NK-92 treated with Interleukin-12 subunit alpha and Interleukin-12 subunit beta, amount 100 ng/mL, for 24 hours (cell line): Measurements from ENCODE around the gene PRPF19.

Experiments used
- DNase-seq: peaks from one replicate; lab custom pipeline; 2025; lab: John Stamatoyannopoulos, UW

The PRPF19 gene

GRCh38 chr11:60905047-60905446, 1.3 kb downstream of the PRPF19 start:
- DNase-seq = no peak

DNA sequence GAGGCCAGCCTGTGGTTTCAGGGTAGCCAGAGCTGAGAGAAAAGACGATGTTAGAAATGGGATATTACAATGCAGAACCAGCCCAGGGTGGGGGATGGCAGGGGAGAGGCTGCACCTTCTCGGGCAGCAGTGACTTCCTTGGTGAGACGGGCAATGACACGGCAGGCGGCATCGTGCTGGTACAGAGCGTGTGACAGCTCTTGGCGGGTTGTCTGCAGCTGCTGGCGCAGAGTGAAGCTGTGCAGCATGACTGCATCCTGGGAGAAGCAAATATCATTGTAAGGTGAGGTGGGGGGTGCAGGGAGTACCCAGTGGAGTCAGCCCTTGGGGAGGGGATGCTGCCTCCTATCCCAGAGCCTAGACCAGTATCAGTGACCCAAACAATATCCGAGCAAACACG, 3.8 kb downstream of the PRPF19 start:
- no peak for DNase-seq

DNA sequence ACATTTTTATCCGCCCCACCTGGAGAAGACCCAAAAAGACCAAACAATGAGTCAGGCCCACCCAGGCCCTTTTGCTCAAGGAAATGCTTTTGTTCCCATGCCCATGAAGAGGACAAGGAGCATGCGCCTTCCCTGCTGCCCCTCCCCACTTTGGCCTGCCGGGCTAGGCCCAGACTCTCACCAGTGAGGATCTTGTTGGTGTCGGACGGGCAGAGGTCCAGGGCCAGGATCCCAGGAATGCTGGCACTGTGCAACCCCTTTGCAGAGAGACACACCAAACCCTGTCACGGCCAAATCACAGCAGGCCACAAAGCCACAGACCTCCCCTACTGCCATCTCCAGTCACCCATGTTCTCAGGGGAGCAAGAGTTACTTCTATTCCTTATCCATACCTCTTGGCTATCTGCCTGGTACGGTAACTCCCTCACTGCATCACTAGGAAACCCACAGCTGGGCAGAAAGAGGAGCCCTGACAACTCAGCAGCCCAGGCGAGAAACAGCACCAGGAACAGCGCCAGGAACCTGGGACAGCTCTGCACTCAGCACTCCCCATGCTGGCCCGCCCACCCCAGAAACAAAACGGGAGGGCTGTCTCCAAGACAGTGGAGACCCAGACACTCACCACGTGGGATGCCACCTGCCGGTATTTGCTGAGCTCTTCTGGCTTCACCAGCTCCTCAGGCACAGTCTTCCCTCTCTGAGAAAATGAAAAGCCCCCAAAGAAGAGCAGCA, 5.5 kb downstream of the PRPF19 start:
- DNase-seq = no peak

- DNase-seq = no peak
Observed at GRCh38 chr11:60899977-60900376, 6.4 kb downstream of the PRPF19 start.

GRCh38 chr11:60899046-60899936, 7.1 kb downstream of the PRPF19 start:
- DNase-seq = no peak

DNA sequence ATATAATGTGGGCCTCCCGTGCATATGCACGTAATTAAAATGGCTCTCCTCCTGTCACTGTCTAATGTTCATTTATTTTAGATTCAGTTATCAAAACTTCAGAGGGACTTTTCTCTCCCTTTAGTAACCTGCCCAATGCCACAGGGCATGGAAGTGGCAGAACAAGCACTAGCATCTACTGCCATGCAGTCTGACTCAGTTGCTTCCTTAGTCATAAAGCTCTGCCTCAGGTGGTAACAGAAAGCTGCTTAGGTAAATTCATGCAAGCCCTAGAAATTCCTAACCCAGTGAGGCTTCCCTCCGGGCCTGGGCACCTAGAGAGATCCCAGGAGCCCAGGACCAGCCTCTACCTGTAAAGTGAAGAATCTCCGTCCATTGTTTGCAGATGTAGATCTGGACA, 8.9 kb downstream of the PRPF19 start:
- no peak for DNase-seq

GRCh38 chr11:60895687-60896086, 10.7 kb downstream of the PRPF19 start:
- no peak for DNase-seq

- no peak for DNase-seq
Observed at GRCh38 chr11:60891103-60891741, 15.2 kb downstream of the PRPF19 start.

DNA sequence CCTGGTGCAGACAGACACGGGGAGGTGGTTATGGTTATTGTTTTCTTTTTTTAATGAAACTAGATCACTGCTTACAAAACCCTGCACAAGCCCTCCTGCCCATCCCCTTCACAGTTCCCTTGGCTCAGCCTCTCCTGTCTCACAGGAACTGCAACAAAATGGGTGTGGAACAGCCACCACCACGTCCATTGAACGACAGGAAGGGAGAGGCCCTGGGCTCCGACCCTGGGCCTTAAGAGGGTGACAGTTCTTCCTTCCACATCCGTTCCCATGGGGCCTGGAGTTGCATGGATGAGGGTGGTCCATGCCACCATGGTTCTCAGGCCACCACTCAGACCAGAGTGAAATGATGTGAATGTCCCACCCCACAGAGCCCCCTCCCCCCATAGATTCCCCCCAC, 15.7 kb downstream of the PRPF19 start:
- DNase-seq = no peak

- no peak for DNase-seq
Observed at GRCh38 chr11:60889869-60890311, 16.5 kb downstream of the PRPF19 start.

GRCh38 chr11:60887556-60887955, 18.8 kb downstream of the PRPF19 start:
- DNase-seq = no peak

DNA sequence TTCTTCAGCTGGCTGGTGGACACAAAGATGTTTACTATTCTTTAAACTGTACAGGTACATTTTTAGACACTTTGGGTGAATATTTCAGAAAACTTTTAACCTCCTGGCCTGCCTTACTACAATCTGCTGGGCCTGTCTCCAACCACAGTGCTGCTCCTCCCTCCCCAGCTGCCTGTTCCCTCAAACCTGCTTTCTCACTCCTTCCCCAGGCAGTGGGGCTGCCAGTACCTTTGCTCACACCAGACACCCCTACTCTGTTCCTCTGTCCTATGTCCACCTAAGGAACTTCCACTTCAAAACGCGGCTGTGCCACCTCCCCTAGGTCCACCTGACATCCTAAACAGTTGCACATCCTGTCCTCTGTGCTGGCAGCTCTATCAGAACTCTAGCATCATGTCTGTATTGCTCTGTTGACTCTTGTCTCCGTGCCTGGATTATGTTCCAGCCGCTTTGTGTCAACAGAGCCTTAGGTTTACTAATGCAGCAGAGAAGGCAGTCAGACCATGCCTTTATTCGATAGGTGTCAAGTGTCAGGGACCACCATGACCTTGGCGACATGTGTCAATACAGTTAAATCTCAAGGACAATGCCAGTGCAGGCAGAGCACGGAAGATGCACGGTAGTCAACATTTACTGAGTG, 25.6 kb downstream of the PRPF19 start:
- no peak for DNase-seq

DNA sequence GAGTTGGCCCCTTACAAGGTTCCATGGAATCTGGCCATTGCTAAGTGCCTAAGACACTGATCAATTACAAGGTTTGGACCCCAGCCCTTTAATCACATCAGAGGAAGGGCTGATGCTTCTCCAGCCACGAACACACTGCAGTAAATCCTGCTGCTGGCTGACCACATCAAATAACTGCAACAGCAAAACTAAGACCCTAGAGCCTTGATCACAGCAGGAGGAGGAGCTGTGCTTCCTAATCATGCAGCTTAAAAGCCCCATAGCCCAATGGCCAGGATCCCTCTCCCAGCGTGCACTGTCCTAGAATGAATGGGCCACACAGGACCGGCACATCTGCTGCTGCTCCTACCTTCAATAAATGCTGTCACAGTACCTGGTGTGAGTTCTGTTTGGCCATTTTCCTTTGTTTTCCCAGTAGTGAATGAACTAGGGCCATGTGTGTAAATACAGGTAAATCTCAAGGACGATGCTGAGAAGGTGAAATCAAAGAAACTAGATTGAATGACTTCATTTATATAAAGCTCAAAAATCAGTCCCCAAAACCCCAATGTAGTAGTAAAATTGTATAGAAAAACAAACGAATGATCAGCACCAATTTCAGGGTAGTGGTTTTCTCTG, 26.3 kb downstream of the PRPF19 start:
- no peak for DNase-seq

- no peak for DNase-seq
Observed at GRCh38 chr11:60879104-60879503, 27.3 kb downstream of the PRPF19 start.

- DNase-seq = no peak
Observed at GRCh38 chr11:60878245-60879101, 27.9 kb downstream of the PRPF19 start.

GRCh38 chr11:60876168-60876485, 30.3 kb downstream of the PRPF19 start:
- DNase-seq = no peak

GRCh38 chr11:60875366-60876167, 30.8 kb downstream of the PRPF19 start:
- no peak for DNase-seq

- DNase-seq = no peak
Observed at GRCh38 chr11:60874421-60875365, 31.7 kb downstream of the PRPF19 start.

DNA sequence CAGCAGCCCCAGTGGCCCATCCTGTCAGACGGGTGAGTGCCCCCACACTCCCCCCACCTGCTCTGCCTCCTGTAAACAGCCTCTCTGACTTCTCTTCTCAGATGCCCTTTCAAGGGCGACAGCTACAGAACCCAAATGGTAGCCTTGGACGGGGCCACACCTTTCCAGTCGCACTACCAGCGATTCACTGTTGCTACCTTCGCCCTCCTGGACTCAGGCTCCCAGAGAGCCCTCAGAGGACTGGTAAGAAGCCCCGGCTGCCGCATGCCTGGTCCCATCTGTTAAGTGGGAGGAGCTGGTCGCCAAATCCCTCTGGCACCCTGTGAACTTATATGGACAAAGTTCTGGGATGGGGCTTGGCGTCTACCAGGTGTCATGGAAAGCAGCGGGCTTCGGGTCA, 32.9 kb downstream of the PRPF19 start:
- no peak for DNase-seq
